Right lung (tissue), 5 donors: ENCODE results near the gene STIP1. TPM values are rescaled to one million over a fixed set of nuclear protein-coding genes. Genes with fewer than 3 reads are reported as not detected.

ENCODE experiments used
- DNase-seq, 2 donors: peaks; one replicate each; pipeline ENCODE4 v3.0.0-alpha.2; 2013
- polyA plus RNA-seq, 5 donors: library from polyadenylated mRNA; unstranded; fragments of 120-200 nt; gene quantifications; one replicate each; pipeline versions ENCODE4 v1.2.1 to v1.2.3, GENCODE V29; 2013; ENCODE audit warnings: inconsistent platforms in 1 of 5, low replicate concordance in 1 of 5; ENCODE audit not compliant: insufficient read length in 5 of 5, insufficient read depth in 1 of 5

STIP1 gene
- polyA plus RNA-seq, 5 donors = 168 to 203 (median 187) TPM

- no peak for DNase-seq
Observed at GRCh38 chr11:64249038-64249437, 63.1 kb downstream of the STIP1 start.

- no peak for DNase-seq
Observed at GRCh38 chr11:64249563-64250414, 63.8 kb downstream of the STIP1 start.

GRCh38 chr11:64250415-64251015 is 64.5 kb downstream of the STIP1 start:
- no peak for DNase-seq

GRCh38 chr11:64251016-64251752 is 65.2 kb downstream of the STIP1 start, which contains the start of gene PLCB3:
TSS of gene PLCB3 (plus strand) at chr11:64251530. CDS start at chr11:64251650, 120 bp downstream.
- DNase-seq = no peak

- DNase-seq = no peak
Observed at GRCh38 chr11:64251753-64252002, 65.7 kb downstream of the STIP1 start.

GRCh38 chr11:64252003-64252872 is 66.3 kb downstream of the STIP1 start:
- no peak for DNase-seq

GRCh38 chr11:64253043-64253442 is 67.1 kb downstream of the STIP1 start:
- no peak for DNase-seq

GRCh38 chr11:64253481-64253880 is 67.5 kb downstream of the STIP1 start:
- no peak for DNase-seq

Other genes starting within 250 kb of the STIP1 start
- gene NAA40, start 247.2 kb upstream of the STIP1 start, polyA plus RNA-seq = 10 to 100 TPM; 24.8 to 31.1 (median 28.0) TPM
- 100 to 1,000 TPM; 128 to 250 (median 158) TPM for gene COX8A, start 211.6 kb upstream of the STIP1 start, polyA plus RNA-seq
- gene OTUB1, start 199.7 kb upstream of the STIP1 start, polyA plus RNA-seq = 100 to 1,000 TPM in 1 of 5 donors, 10 to 100 TPM in 4; 72.3 to 105 (median 81.2) TPM
- 1 to 10 TPM; 2.3 to 4.4 (median 3.5) TPM for gene FLRT1, start 150.2 kb upstream of the STIP1 start, polyA plus RNA-seq
- gene MACROD1, start 20.1 kb upstream of the STIP1 start, polyA plus RNA-seq = 10 to 100 TPM; 16.4 to 26.7 (median 24.3) TPM
- 10 to 100 TPM in 2 of 5 donors, 1 to 10 TPM in 3; 6.4 to 13.2 (median 9.6) TPM for gene FERMT3, start 20.6 kb downstream of the STIP1 start, polyA plus RNA-seq
- 10 to 100 TPM; 23.7 to 39.2 (median 32.1) TPM for gene TRPT1, start 40.0 kb downstream of the STIP1 start, polyA plus RNA-seq
- 10 to 100 TPM; 16.5 to 29.4 (median 17.8) TPM for gene NUDT22, start 40.1 kb downstream of the STIP1 start, polyA plus RNA-seq
- 10 to 100 TPM; 57.9 to 88.9 (median 71.2) TPM for gene DNAJC4, start 44.4 kb downstream of the STIP1 start, polyA plus RNA-seq
- 100 to 1,000 TPM in 1 of 5 donors, 10 to 100 TPM in 4; 64.5 to 112 (median 76.6) TPM for gene VEGFB, start 48.4 kb downstream of the STIP1 start, polyA plus RNA-seq
- 10 to 100 TPM; 53.0 to 90.8 (median 67.2) TPM for gene FKBP2, start 54.9 kb downstream of the STIP1 start, polyA plus RNA-seq
- gene PPP1R14B, start 60.8 kb downstream of the STIP1 start, polyA plus RNA-seq = 100 to 1,000 TPM in 1 of 5 donors, 10 to 100 TPM in 4; 63.2 to 139 (median 70.0) TPM
- 10 to 100 TPM; 15.7 to 25.9 (median 18.7) TPM for gene PLCB3, start 65.4 kb downstream of the STIP1 start, polyA plus RNA-seq
- 10 to 100 TPM; 38.7 to 87.5 (median 51.3) TPM for gene BAD, start 98.5 kb downstream of the STIP1 start, polyA plus RNA-seq
- gene GPR137, start 99.7 kb downstream of the STIP1 start, polyA plus RNA-seq = 10 to 100 TPM; 19.2 to 43.8 (median 30.9) TPM
- gene KCNK4, start 105.1 kb downstream of the STIP1 start, polyA plus RNA-seq = under 1 TPM in 2 of 5 donors, not detected in 3; 0.09 to 0.10 TPM
- gene CATSPERZ, start 114.2 kb downstream of the STIP1 start, polyA plus RNA-seq = under 1 TPM in 3 of 5 donors, not detected in 2; 0.15 to 0.33 (median 0.28) TPM
- 10 to 100 TPM in 3 of 5 donors, 1 to 10 TPM in 2; 6.9 to 21.0 (median 12.4) TPM for gene ESRRA, start 119.4 kb downstream of the STIP1 start, polyA plus RNA-seq
- 100 to 1,000 TPM; 201 to 308 (median 233) TPM for gene TRMT112, start 131.4 kb downstream of the STIP1 start, polyA plus RNA-seq
- 100 to 1,000 TPM; 141 to 272 (median 177) TPM for gene PRDX5, start 131.9 kb downstream of the STIP1 start, polyA plus RNA-seq
- gene CCDC88B, start 154.0 kb downstream of the STIP1 start, polyA plus RNA-seq = 1 to 10 TPM; 3.9 to 7.4 (median 5.2) TPM
- gene RPS6KA4, start 173.0 kb downstream of the STIP1 start, polyA plus RNA-seq = 10 to 100 TPM; 10.0 to 22.1 (median 13.0) TPM